Measurements from ENCODE around the gene SPAG9. TPM values are rescaled to one million over a fixed set of nuclear protein-coding genes. Genes with fewer than 3 reads are reported as not detected.
"Not testable (repeated sequence)": the region's sequence is repeated elsewhere in the genome, so short reads cannot be mapped to it uniquely, and the experiment has no call there.

The SPAG9 gene
- total RNA-seq, 2 donors from 2014 or later: 47.9 to 67.2 TPM

GRCh38 chr17:51103050-51103449 lies 17.6 kb downstream of the SPAG9 start:
- no peak for DNase-seq
- no peak for ATAC-seq
- intact Hi-C loops (cut with DNase I): no loop called here

- ATAC-seq: no peak
- intact Hi-C loops (cut with DNase I): no loop called here
- no peak for DNase-seq
These were observed 22.8 kb downstream of the SPAG9 start for GRCh38 chr17:51097708-51098446.

GRCh38 chr17:51091635-51092034 lies 29.0 kb downstream of the SPAG9 start:
- ATAC-seq: no peak
- no peak for DNase-seq
- intact Hi-C loops (cut with DNase I): no loop called here

GRCh38 chr17:51088868-51089267 lies 31.8 kb downstream of the SPAG9 start:
- DNase-seq; ATAC-seq; intact Hi-C loops (cut with DNase I): not testable (repeated sequence)

GRCh38 chr17:51088287-51088686 lies 32.4 kb downstream of the SPAG9 start:
- DNase-seq (no peak), ATAC-seq (no peak)
- intact Hi-C loops (cut with DNase I): no loop called here

- ATAC-seq (no peak), DNase-seq (no peak)
- intact Hi-C loops (cut with DNase I): no loop called here
These were observed 33.5 kb downstream of the SPAG9 start for GRCh38 chr17:51087072-51087757.

GRCh38 chr17:51085150-51085805 lies 35.4 kb downstream of the SPAG9 start:
- DNase-seq (no peak), ATAC-seq (peak in 1 of 2 donors; percentile 16)
- intact Hi-C loops (cut with DNase I): no loop called here

GRCh38 chr17:51083981-51084380 lies 36.7 kb downstream of the SPAG9 start:
- ATAC-seq (no peak), DNase-seq (no peak)
- intact Hi-C loops (cut with DNase I): no loop called here

GRCh38 chr17:51083364-51083763 lies 37.3 kb downstream of the SPAG9 start:
- DNase-seq; intact Hi-C loops (cut with DNase I); ATAC-seq: not testable (repeated sequence)

GRCh38 chr17:51079049-51079448 lies 41.6 kb downstream of the SPAG9 start:
- intact Hi-C loops (cut with DNase I): no loop called here
- no peak for ATAC-seq
- DNase-seq: no peak

GRCh38 chr17:51078009-51078592 lies 42.6 kb downstream of the SPAG9 start:
- intact Hi-C loops (cut with DNase I): no loop called here
- peak in 1 of 2 donors; percentile 43 for ATAC-seq

GRCh38 chr17:51076821-51077220 lies 43.8 kb downstream of the SPAG9 start:
- DNase-seq (no peak), ATAC-seq (no peak)
- intact Hi-C loops (cut with DNase I): no loop called here

More at GRCh38 chr17:51078009-51078592, 42.6 kb downstream of the SPAG9 start:
- DNase-seq: no peak

- intact Hi-C loops (cut with DNase I): no loop called here
- DNase-seq (no peak), ATAC-seq (no peak)
These were observed 49.1 kb downstream of the SPAG9 start for GRCh38 chr17:51071556-51071955.

- ATAC-seq (no peak), DNase-seq (no peak)
- intact Hi-C loops (cut with DNase I): no loop called here
These were observed 55.2 kb downstream of the SPAG9 start for GRCh38 chr17:51065466-51065865.

- ATAC-seq (no peak), DNase-seq (no peak)
- intact Hi-C loops (cut with DNase I): no loop called here
These were observed 56.5 kb downstream of the SPAG9 start for GRCh38 chr17:51064061-51064735.

GRCh38 chr17:51060396-51060795 lies 60.3 kb downstream of the SPAG9 start:
- ATAC-seq (no peak), DNase-seq (no peak)
- intact Hi-C loops (cut with DNase I): no loop called here

- ATAC-seq: no peak
- intact Hi-C loops (cut with DNase I): no loop called here
- no peak for DNase-seq
These were observed 60.9 kb downstream of the SPAG9 start for GRCh38 chr17:51059781-51060180.

- ATAC-seq: peak in 1 of 2 donors; percentile 11
- intact Hi-C loops (cut with DNase I): no loop called here
- DNase-seq: no peak
These were observed 63.1 kb downstream of the SPAG9 start for GRCh38 chr17:51057534-51057933.

GRCh38 chr17:51056813-51057510 lies 63.7 kb downstream of the SPAG9 start:
- ATAC-seq (peak; percentile 86 to 87), DNase-seq (no peak)
- intact Hi-C loops (cut with DNase I): no loop called here

Measured in left cardiac atrium (tissue), 4 donors.